Measurements from ENCODE around the gene TSSK6. TPM values are rescaled to one million over a fixed set of nuclear protein-coding genes. Genes with fewer than 3 reads are reported as not detected.

The TSSK6 gene
- total RNA-seq, 1 donor from 2014 or later = 2.3 TPM

GRCh38 chr19:19500975-19501644, 14.2 kb downstream of the TSSK6 start:
- Mint-ChIP-seq H3K27me3 (no peaks in the 10 kb centered on the region), H3K4me3 (no peak overlapping the region), H3K4me1 (ENCODE audit: unreplicated experiment) (no peaks in the 10 kb centered on the region), H3K27ac (no peak overlapping the region), H3K36me3 (no peaks in the 10 kb centered on the region), H3K9me3 (no peaks in the 10 kb centered on the region)
- DNase-seq (ENCODE audit: extremely low spot score, unreplicated experiment) = no peak
- TF ChIP-seq, protein P1, sequence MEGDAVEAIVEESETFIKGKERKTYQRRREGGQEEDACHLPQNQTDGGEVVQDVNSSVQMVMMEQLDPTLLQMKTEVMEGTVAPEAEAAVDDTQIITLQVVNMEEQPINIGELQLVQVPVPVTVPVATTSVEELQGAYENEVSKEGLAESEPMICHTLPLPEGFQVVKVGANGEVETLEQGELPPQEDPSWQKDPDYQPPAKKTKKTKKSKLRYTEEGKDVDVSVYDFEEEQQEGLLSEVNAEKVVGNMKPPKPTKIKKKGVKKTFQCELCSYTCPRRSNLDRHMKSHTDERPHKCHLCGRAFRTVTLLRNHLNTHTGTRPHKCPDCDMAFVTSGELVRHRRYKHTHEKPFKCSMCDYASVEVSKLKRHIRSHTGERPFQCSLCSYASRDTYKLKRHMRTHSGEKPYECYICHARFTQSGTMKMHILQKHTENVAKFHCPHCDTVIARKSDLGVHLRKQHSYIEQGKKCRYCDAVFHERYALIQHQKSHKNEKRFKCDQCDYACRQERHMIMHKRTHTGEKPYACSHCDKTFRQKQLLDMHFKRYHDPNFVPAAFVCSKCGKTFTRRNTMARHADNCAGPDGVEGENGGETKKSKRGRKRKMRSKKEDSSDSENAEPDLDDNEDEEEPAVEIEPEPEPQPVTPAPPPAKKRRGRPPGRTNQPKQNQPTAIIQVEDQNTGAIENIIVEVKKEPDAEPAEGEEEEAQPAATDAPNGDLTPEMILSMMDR (conservative IDR thresholded peaks at IDR 0.05) = no peak

- no peaks in the 10 kb centered on the region for H3K36me3 Mint-ChIP-seq
- H3K27me3 Mint-ChIP-seq = no peaks in the 10 kb centered on the region
- TF ChIP-seq, protein P1 (conservative IDR thresholded peaks at IDR 0.05) = no peak
- H3K4me1 Mint-ChIP-seq (ENCODE audit: unreplicated experiment) = no peaks in the 10 kb centered on the region
- H3K4me3 Mint-ChIP-seq = no peak overlapping the region
- no peak overlapping the region for H3K27ac Mint-ChIP-seq
- no peak for DNase-seq (ENCODE audit: extremely low spot score, unreplicated experiment)
- H3K9me3 Mint-ChIP-seq = no peaks in the 10 kb centered on the region
These were observed 15.9 kb downstream of the TSSK6 start for GRCh38 chr19:19499272-19499995.

DNA sequence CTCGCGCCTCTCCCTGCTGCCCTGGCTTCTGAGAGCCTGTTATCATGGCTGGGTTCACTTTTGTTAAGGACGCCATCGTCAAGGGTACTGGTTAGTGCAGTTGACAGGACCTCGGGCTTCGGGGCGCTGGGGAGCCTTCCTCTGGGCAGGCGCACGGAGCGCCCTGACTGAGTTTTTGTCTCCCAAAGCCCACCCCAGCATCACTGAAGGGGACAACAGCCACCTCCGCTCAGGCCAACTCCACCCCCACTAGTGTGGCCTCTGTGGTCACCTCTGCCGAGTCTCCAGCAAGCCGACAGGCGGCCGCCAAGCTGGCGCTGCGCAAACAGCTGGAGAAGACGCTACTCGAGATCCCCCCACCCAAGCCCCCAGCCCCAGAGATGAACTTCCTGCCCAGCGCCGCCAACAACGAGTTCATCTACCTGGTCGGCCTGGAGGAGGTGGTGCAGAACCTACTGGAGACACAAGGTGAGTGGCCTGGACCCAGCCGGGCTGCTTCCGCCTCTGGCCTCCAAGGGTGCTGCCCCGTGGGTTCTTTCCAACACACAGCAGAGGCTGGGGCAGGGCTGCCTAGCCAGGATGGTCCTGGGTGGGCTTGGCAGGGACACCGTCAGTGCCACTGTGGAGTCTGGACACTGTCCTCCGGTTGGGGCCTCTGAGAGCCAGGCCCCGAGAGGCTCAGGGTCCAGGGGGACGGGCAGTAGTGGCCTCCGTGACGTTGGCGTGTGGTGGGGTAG, 16.9 kb downstream of the TSSK6 start:
- no peak for DNase-seq (ENCODE audit: extremely low spot score, unreplicated experiment)
- no peaks in the 10 kb centered on the region for H3K36me3 Mint-ChIP-seq
- H3K27me3 Mint-ChIP-seq = no peaks in the 10 kb centered on the region
- H3K4me1 Mint-ChIP-seq (ENCODE audit: unreplicated experiment) = no peaks in the 10 kb centered on the region
- H3K9me3 Mint-ChIP-seq = no peaks in the 10 kb centered on the region
- H3K27ac Mint-ChIP-seq = no peak overlapping the region
- H3K4me3 Mint-ChIP-seq = no peak overlapping the region
- TF ChIP-seq, protein P1 (conservative IDR thresholded peaks at IDR 0.05) = no peak

DNA sequence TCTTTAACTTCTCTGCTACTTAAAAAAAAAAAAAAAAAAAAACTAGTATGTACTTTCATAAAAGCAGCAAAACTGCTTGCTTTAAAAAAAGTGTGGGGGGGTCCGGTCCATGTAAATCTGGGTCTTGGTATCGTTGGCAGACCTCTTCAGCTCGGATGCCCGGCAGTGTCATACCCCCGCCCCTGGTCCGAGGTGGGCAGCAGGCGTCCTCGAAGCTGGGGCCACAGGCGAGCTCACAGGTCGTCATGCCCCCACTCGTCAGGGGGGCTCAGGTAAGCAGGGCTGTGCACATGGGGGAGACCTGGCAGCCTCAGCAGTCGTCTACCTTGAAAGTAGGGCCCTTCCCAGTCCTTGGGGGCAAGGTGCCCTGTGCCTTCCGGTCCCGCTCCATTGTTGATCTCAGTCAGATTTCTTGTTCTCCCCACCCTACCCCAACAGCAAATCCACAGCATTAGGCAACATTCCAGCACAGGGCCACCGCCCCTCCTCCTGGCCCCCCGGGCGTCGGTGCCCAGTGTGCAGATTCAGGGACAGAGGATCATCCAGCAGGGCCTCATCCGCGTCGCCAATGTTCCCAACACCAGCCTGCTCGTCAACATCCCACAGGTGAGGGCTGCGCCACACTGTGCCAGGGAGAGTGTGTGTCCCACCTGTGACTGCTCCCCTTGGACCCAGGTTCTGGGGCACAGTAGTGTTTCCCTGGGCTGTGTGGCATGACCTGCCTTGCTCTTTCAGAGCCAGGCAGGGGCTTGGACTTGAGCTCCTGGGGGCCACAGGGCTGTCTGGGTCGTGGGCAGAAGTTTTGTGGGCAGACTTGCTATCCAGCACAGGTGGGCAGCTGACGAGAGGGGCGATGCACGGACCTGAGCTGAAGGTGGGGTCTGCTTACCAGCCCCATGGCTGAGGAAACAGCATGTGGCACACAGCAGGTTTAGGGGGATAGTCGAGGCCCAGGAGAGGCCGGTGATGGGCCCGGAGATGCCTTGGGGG, 19.4 kb downstream of the TSSK6 start:
- no peak for DNase-seq (ENCODE audit: extremely low spot score, unreplicated experiment)
- no peaks in the 10 kb centered on the region for H3K27me3 Mint-ChIP-seq
- no peaks in the 10 kb centered on the region for H3K4me1 Mint-ChIP-seq (ENCODE audit: unreplicated experiment)
- TF ChIP-seq, protein P1 (conservative IDR thresholded peaks at IDR 0.05) = no peak
- no peaks in the 10 kb centered on the region for H3K36me3 Mint-ChIP-seq
- no peak overlapping the region for H3K4me3 Mint-ChIP-seq
- H3K27ac Mint-ChIP-seq = no peak overlapping the region
- no peaks in the 10 kb centered on the region for H3K9me3 Mint-ChIP-seq

Data from type B pancreatic cell (in vitro differentiated cells).